ENCODE data around the gene OMP. TPM values are rescaled to one million over a fixed set of nuclear protein-coding genes. Genes with fewer than 3 reads are reported as not detected.

The OMP gene
- total and polyA plus RNA-seq, 9 donors, result 0.55 to 1.8 (median 1.6) TPM; not detected in 4

- Histone ChIP-seq H3K4me1 (ENCODE audit: insufficient read depth) (peaks cover 11% of the 10 kb centered on the region), H3K9me3 (no peaks in the 10 kb centered on the region), H3K36me3 (no peaks in the 10 kb centered on the region), H3K4me3 (no peak overlapping the region), H3K27me3 (no peaks in the 10 kb centered on the region), H3K27ac (no peak overlapping the region)
- TF ChIP-seq EP300 (IDR thresholded peaks at IDR 0.05), result no peak
- no peak for TF ChIP-seq CTCF (IDR thresholded peaks at IDR 0.05)
- TF ChIP-seq POLR2A (IDR thresholded peaks at IDR 0.05), result no peak
- peak in 2 of 5 donors; percentile 9 to 27 for DNase-seq
- WGBS, 3 donors, result 74 to 89% (median 77%) methylated on average over 10 to 11 of the region's 11 CpGs
- intact Hi-C loops (cut with DNase I), result loop anchor here in 2 of 4 donors (2.0 kb wide), 2 partner anchors 40 to 42 kb away; no protein-coding TSS in a partner anchor
Measured at GRCh38 chr11:77088236-77089003, 14.2 kb upstream of the OMP start.

DNA sequence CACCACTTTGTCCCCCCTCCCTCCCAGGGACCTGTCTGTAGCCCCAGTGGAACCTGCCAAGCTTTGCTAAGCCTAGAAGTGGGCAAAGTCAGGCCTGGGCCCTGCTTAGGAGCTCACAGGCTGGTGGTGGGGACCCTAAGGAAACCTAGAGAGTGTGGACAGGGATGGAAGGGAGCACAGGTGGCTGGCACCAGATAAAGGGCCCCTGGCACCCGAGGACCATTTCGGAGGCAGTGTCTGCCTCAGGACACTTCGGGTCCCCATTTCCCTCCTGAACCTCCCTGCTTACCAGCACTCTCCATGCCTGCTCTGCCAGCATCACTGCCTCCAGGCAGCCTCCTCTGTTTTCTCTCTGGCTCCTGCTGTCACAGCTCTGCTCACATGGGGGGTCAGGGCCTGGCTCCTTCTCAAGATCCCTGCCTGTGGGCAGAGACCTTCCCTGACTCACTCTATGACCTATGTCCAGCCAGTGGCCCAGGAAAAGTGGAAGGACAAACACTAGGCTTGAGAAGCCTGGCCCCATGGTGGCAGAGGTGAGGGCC is 13.6 kb upstream of the OMP start:
- Histone ChIP-seq H3K27me3 (no peaks in the 10 kb centered on the region), H3K27ac (no peak overlapping the region), H3K9me3 (no peaks in the 10 kb centered on the region), H3K36me3 (no peaks in the 10 kb centered on the region), H3K4me3 (no peak overlapping the region), H3K4me1 (ENCODE audit: insufficient read depth) (peaks cover 11% of the 10 kb centered on the region)
- WGBS, 3 donors, result 81 to 97% (median 83%) methylated on average over 3 of the region's 3 CpGs
- intact Hi-C loops (cut with DNase I), result loop anchor here in 2 of 4 donors (2.0 kb wide), 2 partner anchors 40 to 42 kb away; no protein-coding TSS in a partner anchor
- TF ChIP-seq CTCF (IDR thresholded peaks at IDR 0.05) (no peak), EP300 (IDR thresholded peaks at IDR 0.05) (no peak), POLR2A (IDR thresholded peaks at IDR 0.05) (no peak)
- peak in 2 of 5 donors; percentile 15 to 26 for DNase-seq

DNA sequence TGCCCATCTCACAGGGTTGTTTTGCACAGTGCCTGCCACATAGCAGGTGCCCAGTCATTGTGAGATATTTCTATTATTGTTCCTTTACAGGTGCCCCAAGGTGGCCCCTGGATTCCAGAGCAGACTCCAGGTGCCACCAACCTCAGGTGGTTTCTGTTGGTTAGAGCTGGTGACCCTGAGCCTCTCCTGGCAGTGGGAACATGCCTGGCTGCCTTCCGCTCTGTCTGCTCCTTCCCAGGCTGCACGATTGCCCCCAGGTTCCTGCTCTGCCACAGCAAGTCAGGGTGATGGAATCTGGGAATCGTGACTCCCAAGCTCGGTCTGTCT is 12.6 kb upstream of the OMP start:
- WGBS, 3 donors, result 66 to 84% (median 76%) methylated on average over 4 of the region's 4 CpGs
- TF ChIP-seq CTCF (IDR thresholded peaks at IDR 0.05) (no peak), EP300 (IDR thresholded peaks at IDR 0.05) (no peak), POLR2A (IDR thresholded peaks at IDR 0.05) (no peak)
- H3K4me3 ChIP-seq, result no peak overlapping the region
- no peak overlapping the region for H3K27ac ChIP-seq
- peaks cover 11% of the 10 kb centered on the region for H3K4me1 ChIP-seq (ENCODE audit: insufficient read depth)
- no peaks in the 10 kb centered on the region for H3K36me3 ChIP-seq
- intact Hi-C loops (cut with DNase I), result loop anchor here in 2 of 4 donors (2.0 to 5.0 kb wide), 2 partner anchors 41 to 43 kb away; no protein-coding TSS in a partner anchor
- peak in 1 of 5 donors; percentile 18 for DNase-seq
- no peaks in the 10 kb centered on the region for H3K27me3 ChIP-seq
- no peaks in the 10 kb centered on the region for H3K9me3 ChIP-seq

DNA sequence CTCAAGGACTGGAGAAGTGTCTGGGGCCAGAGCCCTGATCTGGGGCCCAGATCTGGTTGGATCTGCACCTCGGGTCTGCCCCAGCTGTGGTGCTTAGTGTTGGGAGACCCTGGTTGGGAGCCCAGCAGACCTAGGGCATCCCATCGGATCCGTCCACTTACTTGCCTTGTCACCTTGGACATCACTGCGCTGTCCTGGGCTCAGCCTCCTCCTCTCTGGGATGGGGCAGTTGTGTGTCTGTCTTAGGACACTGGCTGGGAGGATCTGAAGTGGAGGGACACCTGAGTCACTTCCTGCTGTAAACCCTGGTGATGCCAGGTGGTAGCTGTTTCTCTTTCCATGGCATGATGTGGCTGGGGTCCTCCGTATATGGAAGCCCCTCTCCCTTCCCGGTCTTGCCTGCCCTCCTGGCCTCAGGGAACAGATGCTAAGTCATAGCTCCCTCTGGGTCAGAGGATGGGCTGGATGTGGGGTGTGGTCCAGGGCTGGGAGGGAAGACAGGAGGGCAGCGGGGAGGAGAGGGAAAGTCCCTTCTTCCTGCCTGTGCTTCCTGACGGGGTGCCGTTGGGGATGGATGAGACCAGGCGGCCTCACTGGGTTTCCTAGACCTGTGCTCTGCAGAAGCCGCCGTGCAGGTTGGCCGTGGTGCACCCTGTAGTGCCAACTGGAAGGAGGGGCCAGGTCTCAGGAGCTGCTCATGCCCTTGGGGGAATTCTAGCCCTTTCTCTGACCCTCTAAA is 12.1 kb upstream of the OMP start:
- DNase-seq, result peak in 2 of 5 donors; percentile 26 to 35
- Histone ChIP-seq H3K4me3 (no peak overlapping the region), H3K27me3 (no peaks in the 10 kb centered on the region), H3K9me3 (no peaks in the 10 kb centered on the region), H3K4me1 (ENCODE audit: insufficient read depth) (peaks cover 11% of the 10 kb centered on the region), H3K36me3 (no peaks in the 10 kb centered on the region), H3K27ac (no peak overlapping the region)
- WGBS, 3 donors, result 64 to 72% (median 68%) methylated on average over 13 of the region's 13 CpGs
- intact Hi-C loops (cut with DNase I), result loop anchor here in 2 of 4 donors (2.0 to 5.0 kb wide), 2 partner anchors 42 to 43 kb away; no protein-coding TSS in a partner anchor
- TF ChIP-seq POLR2A (IDR thresholded peaks at IDR 0.05) (no peak), CTCF (IDR thresholded peaks at IDR 0.05) (no peak), EP300 (IDR thresholded peaks at IDR 0.05) (no peak)
